HG02678 (cell line): ENCODE data around the gene TTLL11.

ENCODE experiments used
- ATAC-seq: cut with Tn5 transposase; IDR thresholded peaks from one replicate; pipeline ENCODE4 v1.9.1; 2021; ENCODE audit warnings: mild to moderate bottlenecking, moderate library complexity; ENCODE audit not compliant: unreplicated experiment

The TTLL11 gene

GRCh38 chr9:121979736-121980135, 113.4 kb downstream of the TTLL11 start:
- ATAC-seq = no peak

GRCh38 chr9:121976751-121977150, 116.4 kb downstream of the TTLL11 start:
- no peak for ATAC-seq

GRCh38 chr9:121975801-121976277, 117.3 kb downstream of the TTLL11 start:
- ATAC-seq = no peak

- no peak for ATAC-seq
Measured at GRCh38 chr9:121974421-121974820, 118.7 kb downstream of the TTLL11 start.

GRCh38 chr9:121972501-121972981, 120.6 kb downstream of the TTLL11 start:
- ATAC-seq = peak; percentile 83

- no peak for ATAC-seq
Measured at GRCh38 chr9:121968056-121968455, 125.1 kb downstream of the TTLL11 start.

- no peak for ATAC-seq
Measured at GRCh38 chr9:121966706-121967105, 126.4 kb downstream of the TTLL11 start.

GRCh38 chr9:121963528-121963995, 129.5 kb downstream of the TTLL11 start:
- no peak for ATAC-seq

GRCh38 chr9:121962421-121962820, 130.7 kb downstream of the TTLL11 start:
- ATAC-seq = no peak

- no peak for ATAC-seq
Measured at GRCh38 chr9:121960665-121961064, 132.4 kb downstream of the TTLL11 start.

- ATAC-seq = no peak
Measured at GRCh38 chr9:121958530-121958929, 134.6 kb downstream of the TTLL11 start.

- no peak for ATAC-seq
Measured at GRCh38 chr9:121956808-121957207, 136.3 kb downstream of the TTLL11 start.

- no peak for ATAC-seq
Measured at GRCh38 chr9:121955649-121956048, 137.5 kb downstream of the TTLL11 start.

GRCh38 chr9:121954477-121955140, 138.5 kb downstream of the TTLL11 start:
- ATAC-seq = no peak

- ATAC-seq = no peak
Measured at GRCh38 chr9:121952611-121953010, 140.5 kb downstream of the TTLL11 start.

- no peak for ATAC-seq
Measured at GRCh38 chr9:121950866-121951265, 142.2 kb downstream of the TTLL11 start.

GRCh38 chr9:121950441-121950840, 142.7 kb downstream of the TTLL11 start:
- ATAC-seq = no peak

GRCh38 chr9:121949766-121950165, 143.3 kb downstream of the TTLL11 start:
- no peak for ATAC-seq

- no peak for ATAC-seq
Measured at GRCh38 chr9:121949364-121949763, 143.7 kb downstream of the TTLL11 start.

GRCh38 chr9:121947775-121948174, 145.3 kb downstream of the TTLL11 start:
- ATAC-seq = no peak

GRCh38 chr9:121946465-121946864, 146.6 kb downstream of the TTLL11 start:
- ATAC-seq = no peak

- ATAC-seq = no peak
Measured at GRCh38 chr9:121945849-121946248, 147.3 kb downstream of the TTLL11 start.

- no peak for ATAC-seq
Measured at GRCh38 chr9:121945281-121945680, 147.8 kb downstream of the TTLL11 start.
